ENCODE data around the gene ATR. TPM values are rescaled to one million over a fixed set of nuclear protein-coding genes. Genes with fewer than 3 reads are reported as not detected.

The ATR gene
- total RNA-seq, 1 experiment from 2014 or later: 17.5 TPM

DNA sequence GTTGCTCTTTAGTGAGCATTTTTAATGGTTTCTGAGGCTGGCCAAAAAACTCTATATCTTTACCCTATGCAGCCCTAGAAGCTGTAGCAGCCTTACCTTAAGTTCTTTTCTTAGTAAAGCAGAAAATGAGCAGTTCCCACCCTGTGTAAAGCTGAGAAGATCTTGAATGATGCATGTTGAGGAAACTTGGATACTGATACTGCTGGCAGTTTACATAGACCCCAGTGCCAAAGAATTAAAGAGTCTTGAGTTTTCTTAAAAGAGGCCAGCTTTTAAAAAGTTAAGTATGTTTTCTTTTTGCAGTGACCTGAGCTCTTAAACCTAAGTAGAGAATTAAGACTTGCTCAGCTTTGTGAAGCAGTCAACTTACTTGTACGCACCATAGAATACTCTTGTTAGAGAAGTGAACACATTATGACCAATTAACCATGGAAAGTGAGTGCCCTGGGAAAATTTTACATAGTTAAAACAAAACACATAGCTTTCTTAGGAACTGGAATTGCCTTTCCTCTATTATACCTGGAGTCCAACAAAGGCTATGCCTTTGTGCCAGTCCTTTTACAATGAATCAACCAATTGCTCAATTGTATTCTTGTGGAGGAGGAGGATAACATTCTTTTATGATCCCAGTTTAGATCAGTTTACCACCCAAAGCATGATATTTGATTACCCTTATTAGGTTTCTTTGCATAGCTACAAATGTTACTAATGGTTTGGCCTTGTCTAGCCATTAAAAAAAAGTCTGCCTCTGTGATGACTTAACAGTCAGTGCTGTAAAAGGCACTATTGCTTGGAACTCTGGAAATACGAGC, 46.0 kb upstream of the ATR start:
- Mint-ChIP-seq H3K9me3 (ENCODE audit: unreplicated experiment) (no peaks in the 10 kb centered on the region), H3K4me3 (ENCODE audit: unreplicated experiment) (no peak overlapping the region), H3K27ac (ENCODE audit: unreplicated experiment) (no peak overlapping the region), H3K4me1 (ENCODE audit: low read depth, unreplicated experiment) (no peaks in the 10 kb centered on the region), H3K27me3 (ENCODE audit: insufficient read depth, unreplicated experiment) (no peaks in the 10 kb centered on the region), H3K36me3 (ENCODE audit: insufficient read depth, unreplicated experiment) (no peaks in the 10 kb centered on the region)
- Histone ChIP-seq H3K36me3 (ENCODE audit: control insufficient read depth, insufficient read depth, low read length) (no peaks in the 10 kb centered on the region), H3K27me3 (replicated peaks; ENCODE audit: control insufficient read depth, insufficient read depth, low read length) (no peaks in the 10 kb centered on the region), H3K9me3 (no peaks in the 10 kb centered on the region), H3K4me3 (ENCODE audit: low read depth, low read length) (no peak overlapping the region), H3K4me1 (peaks cover 7% of the 10 kb centered on the region)
- DNase-seq: no peak
- TF ChIP-seq, protein P1, sequence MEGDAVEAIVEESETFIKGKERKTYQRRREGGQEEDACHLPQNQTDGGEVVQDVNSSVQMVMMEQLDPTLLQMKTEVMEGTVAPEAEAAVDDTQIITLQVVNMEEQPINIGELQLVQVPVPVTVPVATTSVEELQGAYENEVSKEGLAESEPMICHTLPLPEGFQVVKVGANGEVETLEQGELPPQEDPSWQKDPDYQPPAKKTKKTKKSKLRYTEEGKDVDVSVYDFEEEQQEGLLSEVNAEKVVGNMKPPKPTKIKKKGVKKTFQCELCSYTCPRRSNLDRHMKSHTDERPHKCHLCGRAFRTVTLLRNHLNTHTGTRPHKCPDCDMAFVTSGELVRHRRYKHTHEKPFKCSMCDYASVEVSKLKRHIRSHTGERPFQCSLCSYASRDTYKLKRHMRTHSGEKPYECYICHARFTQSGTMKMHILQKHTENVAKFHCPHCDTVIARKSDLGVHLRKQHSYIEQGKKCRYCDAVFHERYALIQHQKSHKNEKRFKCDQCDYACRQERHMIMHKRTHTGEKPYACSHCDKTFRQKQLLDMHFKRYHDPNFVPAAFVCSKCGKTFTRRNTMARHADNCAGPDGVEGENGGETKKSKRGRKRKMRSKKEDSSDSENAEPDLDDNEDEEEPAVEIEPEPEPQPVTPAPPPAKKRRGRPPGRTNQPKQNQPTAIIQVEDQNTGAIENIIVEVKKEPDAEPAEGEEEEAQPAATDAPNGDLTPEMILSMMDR (IDR thresholded peaks at IDR 0.05; ENCODE audit: insufficient read depth in 1 of 2, low read depth in 1 of 2, low read length in 1 of 2, severe bottlenecking in 1 of 2, unreplicated experiment in 1 of 2): no peak
- POLR2A ChIA-PET: no interaction called here
- CTCF ChIA-PET: no interaction called here
- intact Hi-C loops (cut with micrococcal nuclease; ENCODE audit: unreplicated experiment): no loop called here
- no TSS peak for BruUV-seq (replicated peaks)

DNA sequence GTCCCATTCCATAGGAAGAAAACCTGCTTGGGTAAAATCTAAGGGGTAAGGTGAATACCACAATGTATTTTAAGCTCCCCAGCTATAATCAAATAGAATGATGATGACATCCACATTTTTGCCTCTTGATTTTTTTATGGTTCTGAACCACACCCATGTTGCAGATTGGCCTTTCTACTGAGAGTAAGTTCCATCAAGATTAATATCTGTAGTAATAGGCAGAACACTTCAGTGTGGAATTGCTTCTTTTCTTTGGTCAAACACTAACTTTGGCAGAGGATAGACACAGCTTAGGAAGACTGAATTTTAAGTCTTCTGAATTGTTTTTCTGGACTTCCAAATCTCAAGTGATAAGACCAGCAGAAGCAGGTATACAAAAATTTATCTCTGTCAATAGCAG, 44.7 kb upstream of the ATR start:
- H3K9me3 Mint-ChIP-seq (ENCODE audit: unreplicated experiment): no peaks in the 10 kb centered on the region
- TF ChIP-seq, protein P1 (IDR thresholded peaks at IDR 0.05; ENCODE audit: insufficient read depth in 1 of 2, low read depth in 1 of 2, low read length in 1 of 2, severe bottlenecking in 1 of 2, unreplicated experiment in 1 of 2): no peak
- H3K4me1 ChIP-seq: peaks cover 19% of the 10 kb centered on the region
- H3K36me3 ChIP-seq (ENCODE audit: control insufficient read depth, insufficient read depth, low read length): no peaks in the 10 kb centered on the region
- intact Hi-C loops (cut with micrococcal nuclease; ENCODE audit: unreplicated experiment): no loop called here
- no peaks in the 10 kb centered on the region for H3K36me3 Mint-ChIP-seq (ENCODE audit: insufficient read depth, unreplicated experiment)
- H3K27me3 Mint-ChIP-seq (ENCODE audit: insufficient read depth, unreplicated experiment): no peaks in the 10 kb centered on the region
- CTCF ChIA-PET: no interaction called here
- POLR2A ChIA-PET: no interaction called here
- H3K27me3 ChIP-seq (replicated peaks; ENCODE audit: control insufficient read depth, insufficient read depth, low read length): no peaks in the 10 kb centered on the region
- no TSS peak for BruUV-seq (replicated peaks)
- H3K27ac Mint-ChIP-seq (ENCODE audit: unreplicated experiment): no peak overlapping the region
- no peaks in the 10 kb centered on the region for H3K4me1 Mint-ChIP-seq (ENCODE audit: low read depth, unreplicated experiment)
- H3K9me3 ChIP-seq: no peaks in the 10 kb centered on the region
- no peak overlapping the region for H3K4me3 Mint-ChIP-seq (ENCODE audit: unreplicated experiment)
- H3K4me3 ChIP-seq (ENCODE audit: low read depth, low read length): no peak overlapping the region
- DNase-seq: no peak

DNA sequence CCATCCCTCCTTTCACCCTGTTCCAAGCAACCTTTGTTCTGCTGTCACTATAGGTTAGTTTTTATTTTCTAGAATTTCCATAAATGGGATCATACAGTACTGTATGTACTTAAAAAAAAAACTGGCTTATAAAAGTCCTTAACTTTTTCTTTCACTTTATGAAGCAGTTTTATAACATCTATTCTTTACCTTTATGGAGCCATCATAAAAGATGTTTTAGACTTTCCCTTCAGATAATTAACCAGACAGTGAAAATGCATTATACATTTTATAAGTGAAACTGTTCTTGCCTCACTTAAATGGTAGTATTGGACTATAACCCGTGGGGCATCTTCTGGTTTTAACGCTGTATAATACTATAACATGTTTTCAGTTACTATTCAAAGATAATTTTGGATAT, 43.9 kb upstream of the ATR start:
- BruUV-seq (replicated peaks): no TSS peak
- no peaks in the 10 kb centered on the region for H3K4me1 Mint-ChIP-seq (ENCODE audit: low read depth, unreplicated experiment)
- no peak overlapping the region for H3K27ac Mint-ChIP-seq (ENCODE audit: unreplicated experiment)
- H3K4me3 ChIP-seq (ENCODE audit: low read depth, low read length): no peak overlapping the region
- no peak for DNase-seq
- H3K4me3 Mint-ChIP-seq (ENCODE audit: unreplicated experiment): no peak overlapping the region
- ChIA-PET CTCF (no interaction called here), POLR2A (no interaction called here)
- intact Hi-C loops (cut with micrococcal nuclease; ENCODE audit: unreplicated experiment): no loop called here
- TF ChIP-seq, protein P1 (IDR thresholded peaks at IDR 0.05; ENCODE audit: insufficient read depth in 1 of 2, low read depth in 1 of 2, low read length in 1 of 2, severe bottlenecking in 1 of 2, unreplicated experiment in 1 of 2): no peak
- no peaks in the 10 kb centered on the region for H3K9me3 ChIP-seq
- no peaks in the 10 kb centered on the region for H3K36me3 ChIP-seq (ENCODE audit: control insufficient read depth, insufficient read depth, low read length)
- H3K4me1 ChIP-seq: peaks cover 21% of the 10 kb centered on the region
- H3K27me3 Mint-ChIP-seq (ENCODE audit: insufficient read depth, unreplicated experiment): no peaks in the 10 kb centered on the region
- H3K36me3 Mint-ChIP-seq (ENCODE audit: insufficient read depth, unreplicated experiment): no peaks in the 10 kb centered on the region
- no peaks in the 10 kb centered on the region for H3K9me3 Mint-ChIP-seq (ENCODE audit: unreplicated experiment)
- no peaks in the 10 kb centered on the region for H3K27me3 ChIP-seq (replicated peaks; ENCODE audit: control insufficient read depth, insufficient read depth, low read length)

All from Caco-2 (cell line).